H1 (cell line): ENCODE results near the gene BCAS3. TPM values are rescaled to one million over a fixed set of nuclear protein-coding genes. Genes with fewer than 3 reads are reported as not detected.

ENCODE experiments used
- CTCF ChIA-PET: fragments of 300-600 bp; sonication (Branson Sonifier 250); formaldehyde crosslinking; loops from one replicate; lab custom pipeline; 2021; ENCODE audit not compliant: partially characterized antibody; lab: Charles Lee
- POLR2A ChIA-PET: fragments of 300-600 bp; sonication (Branson Sonifier 250); formaldehyde crosslinking; loops from one replicate; lab custom pipeline; 2021; ENCODE audit warnings: inconsistent platforms; ENCODE audit not compliant: partially characterized antibody; lab: Charles Lee
- DNase-seq, 2 experiments: peaks; one replicate each; pipeline versions ENCODE4 v3.0.0 to v3.0.0-alpha.2; 2010 to 2022; ENCODE audit warnings: low spot score in 2 of 2, low read depth in 1 of 2, mixed read lengths in 1 of 2
- FAIRE-seq: peaks from 2 replicates; lab custom pipeline; 2011; peaks lifted over from hg19 to GRCh38; lab: Jason Lieb, UNC
- H2AFZ ChIP-seq: 2 replicates; pipeline ENCODE4 v1.8.1; 2012; ENCODE audit warnings: low read length, inconsistent platforms
- H2AK5ac ChIP-seq: 2 replicates; pipeline ENCODE4 v1.6.1; 2013; ENCODE audit warnings: low read depth, low read length
- H2BK120ac ChIP-seq: replicated peaks from 2 replicates; pipeline ENCODE3; 2013; ENCODE audit warnings: low read depth, low read length, inconsistent platforms
- H2BK12ac ChIP-seq: 2 replicates; pipeline ENCODE4 v1.6.1; 2013; ENCODE audit warnings: low read depth, low read length
- H2BK15ac ChIP-seq: 2 replicates; pipeline ENCODE4 v1.6.1; 2013; ENCODE audit warnings: low read length
- H2BK20ac ChIP-seq: 2 replicates; pipeline ENCODE4 v1.6.1; 2013; ENCODE audit warnings: low read length
- H2BK5ac ChIP-seq: 2 replicates; pipeline ENCODE4 v1.6.1; 2013; ENCODE audit warnings: low read depth, low read length
- H3K14ac ChIP-seq: 2 replicates; pipeline ENCODE4 v1.6.1; 2013; ENCODE audit warnings: inconsistent platforms; ENCODE audit not compliant: insufficient read length
- H3K18ac ChIP-seq: 2 replicates; pipeline ENCODE4 v1.6.1; 2013; ENCODE audit warnings: low read length; ENCODE audit errors: extremely low read depth
- H3K23ac ChIP-seq: 2 replicates; pipeline ENCODE4 v1.6.1; 2013; ENCODE audit warnings: inconsistent platforms; ENCODE audit not compliant: insufficient read length
- H3K23me2 ChIP-seq: 2 replicates; pipeline ENCODE4 v1.6.1; 2013; ENCODE audit warnings: low read depth, low read length
- H3K27ac ChIP-seq: 2 replicates; pipeline ENCODE4 v1.6.1; 2011; ENCODE audit warnings: low read depth, low read length, inconsistent platforms
- H3K27me3 ChIP-seq, 4 experiments: replicated peaks in 1 of 4; 1 replicate in 1 of 4; 2 replicates in 3 of 4; pipeline versions ENCODE4 v1.6.1 to v1.8.1; 2011 to 2013; ENCODE audit warnings: low read length in 3 of 4, mild to moderate bottlenecking in 3 of 4, inconsistent platforms in 2 of 4, mixed read lengths in 2 of 4, moderate library complexity in 1 of 4; ENCODE audit not compliant: control insufficient read depth in 3 of 4, insufficient read depth in 3 of 4; ENCODE audit errors: extremely low read depth in 1 of 4
- H3K36me3 ChIP-seq, 4 experiments: 2 replicates each; pipeline versions ENCODE4 v1.6.1 to v1.8.1; 2011 to 2013; ENCODE audit warnings: mild to moderate bottlenecking in 4 of 4, low read length in 3 of 4, moderate library complexity in 2 of 4, control low read depth in 1 of 4, inconsistent platforms in 1 of 4; ENCODE audit not compliant: insufficient read depth in 4 of 4, control insufficient read depth in 2 of 4
- H3K4ac ChIP-seq: replicated peaks from 2 replicates; pipeline ENCODE3; 2013; ENCODE audit warnings: low read length, low read depth, mixed read lengths, inconsistent platforms; ENCODE audit not compliant: insufficient read length
- H3K4me1 ChIP-seq, 4 experiments: replicated peaks in 1 of 4; 1 replicate in 1 of 4; 2 replicates in 3 of 4; pipeline versions ENCODE4 v1.6.1 to v1.8.1; 2011 to 2013; ENCODE audit warnings: low read length in 3 of 4, inconsistent platforms in 2 of 4, mixed read lengths in 1 of 4; ENCODE audit not compliant: insufficient read depth in 4 of 4, control insufficient read depth in 3 of 4
- H3K4me2 ChIP-seq, 2 experiments: 2 replicates each; pipeline versions ENCODE4 v1.6.1 to v1.8.1; 2011 to 2013; ENCODE audit warnings: low read depth in 2 of 2, low read length in 2 of 2, control low read depth in 1 of 2, inconsistent platforms in 1 of 2, mild to moderate bottlenecking in 1 of 2; ENCODE audit not compliant: insufficient read depth in 1 of 2
- H3K4me3 ChIP-seq, 4 experiments: fragments of 200-600, 300-600 bp in 1 of 4; sonication (generic), shearing (Covaris generic), sonication (Bioruptor Twin) in 1 of 4; 2 replicates each; pipeline versions ENCODE4 v1.5.1 to v1.8.1; 2011 to 2016; ENCODE audit warnings: low read length in 4 of 4, low read depth in 3 of 4, control low read depth in 2 of 4, inconsistent platforms in 2 of 4, mild to moderate bottlenecking in 2 of 4, mixed read lengths in 1 of 4, moderate library complexity in 1 of 4; ENCODE audit not compliant: insufficient read depth in 2 of 4; ENCODE audit errors: extremely low read depth in 1 of 4
- H3K56ac ChIP-seq: replicated peaks from 2 replicates; pipeline ENCODE3; 2013; ENCODE audit warnings: low read depth, mild to moderate bottlenecking, mixed read lengths, low read length, inconsistent platforms; ENCODE audit not compliant: insufficient read length
- H3K79me1 ChIP-seq: 2 replicates; pipeline ENCODE4 v1.6.1; 2013; ENCODE audit warnings: low read depth, low read length, control low read depth
- H3K79me2 ChIP-seq, 2 experiments: 2 replicates each; pipeline versions ENCODE4 v1.6.1 to v1.8.1; 2012 to 2013; ENCODE audit warnings: low read length in 2 of 2, mild to moderate bottlenecking in 2 of 2, inconsistent platforms in 1 of 2; ENCODE audit not compliant: insufficient read depth in 2 of 2, control insufficient read depth in 1 of 2
- H3K9ac ChIP-seq, 4 experiments: replicated peaks in 1 of 4; 1 replicate in 1 of 4; 2 replicates in 3 of 4; pipeline versions ENCODE4 v1.6.1 to v1.8.1; 2011 to 2013; ENCODE audit warnings: low read depth in 3 of 4, low read length in 3 of 4, control low read depth in 2 of 4, mild to moderate bottlenecking in 2 of 4, moderate library complexity in 2 of 4, inconsistent platforms in 1 of 4; ENCODE audit errors: extremely low read depth in 1 of 4
- H3K9me3 ChIP-seq, 2 experiments: 2 replicates each; pipeline versions ENCODE4 v1.6.1 to v1.8.1; 2012 to 2013; ENCODE audit warnings: mild to moderate bottlenecking in 2 of 2, moderate library complexity in 2 of 2, control low read depth in 1 of 2, inconsistent platforms in 1 of 2, low read depth in 1 of 2, low read length in 1 of 2, mixed read lengths in 1 of 2; ENCODE audit not compliant: insufficient read depth in 2 of 2
- H4K20me1 ChIP-seq, 2 experiments: replicated peaks in 1 of 2; 2 replicates each; pipeline versions ENCODE3 to v1.8.1; 2011 to 2013; ENCODE audit warnings: inconsistent platforms in 2 of 2, low read length in 2 of 2, mild to moderate bottlenecking in 1 of 2; ENCODE audit not compliant: insufficient read depth in 2 of 2, control insufficient read depth in 1 of 2
- H4K5ac ChIP-seq: 2 replicates; pipeline ENCODE4 v1.6.1; 2013; ENCODE audit warnings: low read length, low read depth, mixed read lengths, inconsistent platforms; ENCODE audit not compliant: insufficient read length
- H4K8ac ChIP-seq: 2 replicates; pipeline ENCODE4 v1.8.0; 2013; ENCODE audit warnings: mild to moderate bottlenecking, moderate library complexity, low read length, inconsistent platforms; ENCODE audit not compliant: insufficient read depth; ENCODE audit errors: extremely low read depth
- H4K91ac ChIP-seq: replicated peaks from 2 replicates; pipeline ENCODE3; 2013; ENCODE audit warnings: low read length, mixed read lengths, inconsistent platforms; ENCODE audit not compliant: insufficient read length
- CBX8 ChIP-seq: fragments of 300-800, 300-1000 bp; sonication (generic); IDR thresholded peaks from 2 replicates; pipeline ENCODE4 v1.7.1; 2016; ENCODE audit warnings: low read depth, low read length, borderline replicate concordance
- CHD1 ChIP-seq: IDR thresholded peaks from 2 replicates; pipeline ENCODE4 v1.6.1; 2012; ENCODE audit warnings: low read depth, low read length, improper control_type of control experiment
- CHD2 ChIP-seq: IDR thresholded peaks from 2 replicates; pipeline ENCODE4 v1.6.1; 2012; ENCODE audit warnings: low read length, improper control_type of control experiment
- FOSL1 ChIP-seq: IDR thresholded peaks from 2 replicates; pipeline ENCODE4 v1.6.1; 2011; ENCODE audit warnings: mild to moderate bottlenecking, low read depth, low read length, moderate library complexity; ENCODE audit not compliant: insufficient read depth
- GTF2F1 ChIP-seq: IDR thresholded peaks from 2 replicates; pipeline ENCODE4 v1.6.1; 2012; ENCODE audit warnings: low read depth, low read length, improper control_type of control experiment, borderline replicate concordance
- HDAC2 ChIP-seq, 2 experiments: fragments of 300-600 bp in 1 of 2; sonication (generic) in 1 of 2; IDR thresholded peaks; 2 replicates each; pipeline ENCODE4 v1.6.1; 2011 to 2012; ENCODE audit warnings: low read depth in 2 of 2, low read length in 2 of 2, mild to moderate bottlenecking in 2 of 2, moderate library complexity in 2 of 2, borderline replicate concordance in 1 of 2, inconsistent platforms in 1 of 2
- KDM5A ChIP-seq: fragments of 200-600 bp; IDR thresholded peaks from 2 replicates; pipeline ENCODE4 v1.7.1; 2012; ENCODE audit warnings: mild to moderate bottlenecking, low read length, inconsistent platforms, mixed read lengths
- POLR2A ChIP-seq, 2 experiments: IDR thresholded peaks; 1 replicate in 1 of 2; 2 replicates in 1 of 2; pipeline ENCODE4 v1.6.1; 2011; ENCODE audit warnings: low read depth in 2 of 2, low read length in 2 of 2, mild to moderate bottlenecking in 2 of 2; ENCODE audit errors: control extremely low read depth in 1 of 2
- RBBP5 ChIP-seq: IDR thresholded peaks from 2 replicates; pipeline ENCODE4 v1.7.1; 2012; ENCODE audit warnings: low read depth, mild to moderate bottlenecking, inconsistent platforms, low read length, moderate library complexity, borderline replicate concordance
- SIRT6 ChIP-seq: IDR thresholded peaks from one replicate; pipeline ENCODE4 v1.7.1; 2012; ENCODE audit warnings: low read length, inconsistent platforms
- SP2 ChIP-seq: IDR thresholded peaks from 2 replicates; pipeline ENCODE4 v1.6.1; 2012; ENCODE audit warnings: mild to moderate bottlenecking, low read length, inconsistent platforms
- TAF1 ChIP-seq: IDR thresholded peaks from 2 replicates; pipeline ENCODE4 v1.6.1; 2011; ENCODE audit warnings: mild to moderate bottlenecking, low read depth, low read length
- whole genome bisulfite sequencing, 2 experiments: shearing (Covaris generic) in 1 of 2; methylation state at CpG; one replicate each; pipeline versions ENCODE4 v1.1.6 to v1.1.7; 2013 to 2015; ENCODE audit warnings: low lambda C conversion rate in 2 of 2, mixed read lengths in 2 of 2, inconsistent platforms in 1 of 2, low coverage in 1 of 2, missing lambda C conversion rate in 1 of 2; ENCODE audit not compliant: insufficient replicate concordance in 2 of 2, insufficient coverage in 1 of 2, insufficient read length in 1 of 2; ENCODE audit errors: extremely low coverage in 1 of 2, missing lambda C conversion rate in 1 of 2; 5-methylcytosine and 5-hydroxymethylcytosine counted together
- polyA plus RNA-seq, 7 experiments: library from polyadenylated mRNA; depleted of rRNA in 3 of 7; stranded (reverse) in 5 of 7; unstranded in 2 of 7; fragments of >200 nt in 5 of 7; fragments of 200-250 nt in 2 of 7; gene quantifications; 1 replicate in 5 of 7; 2 replicates in 1 of 7; 4 replicates in 1 of 7; pipeline versions ENCODE4 v1.2.1 to v1.2.3, GENCODE V29; 2011 to 2013; ENCODE audit warnings: missing spikeins in 2 of 7, mixed read lengths in 2 of 7
- total RNA-seq: library from RNA; stranded (reverse); fragmentation: NEBNext Ultra II Directional; extraction: Animal tissue kit (Norgen Biotek cat#: 25700); gene quantifications from 2 replicates; pipeline ENCODE4 v1.2.1, GENCODE V29; 2021
- TF ChIP-seq, protein P1 (sequence below): IDR thresholded peaks from 2 replicates; pipeline ENCODE4 v1.6.1; 2012; ENCODE audit warnings: inconsistent platforms
- TF ChIP-seq, protein P2 (sequence below): IDR thresholded peaks from 2 replicates; pipeline ENCODE4 v1.6.1; 2011; ENCODE audit warnings: low read depth, mild to moderate bottlenecking, low read length; ENCODE audit not compliant: insufficient read depth

Gene BCAS3
- total and polyA plus RNA-seq, 2 of the 8 experiments (the other 6 are each of a cell fraction or from before 2014, with no cell fraction given) = 9.9 to 13.3 TPM

DNA sequence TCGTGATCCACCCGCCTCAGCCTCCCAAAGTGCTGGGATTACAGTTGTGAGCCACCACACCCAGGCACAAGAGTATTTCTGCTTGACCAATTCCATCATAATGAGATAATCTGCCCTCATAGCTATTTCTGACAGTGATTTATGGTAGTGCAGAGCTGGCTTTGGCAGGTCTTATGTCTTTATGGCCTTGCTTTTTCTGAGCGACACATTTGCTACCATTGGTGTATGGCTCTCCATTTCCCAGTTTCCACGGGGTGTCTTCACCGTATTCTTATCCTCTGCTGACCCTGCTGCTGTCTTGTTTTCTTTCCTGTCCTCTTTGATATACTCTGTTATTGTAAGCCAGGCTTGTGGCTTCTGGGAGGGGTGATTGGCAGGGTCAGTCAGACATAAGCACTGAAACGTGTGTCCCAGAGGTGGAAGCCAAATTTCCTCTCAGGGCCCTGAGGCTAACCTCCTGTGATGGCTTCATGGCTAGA lies 560.8 kb downstream of the BCAS3 start:
- Histone ChIP-seq H4K91ac (no peak overlapping the region), H3K79me1 (no peaks in the 10 kb centered on the region), H3K27ac (no peak overlapping the region), H3K14ac (no peak overlapping the region), H2AK5ac (no peak overlapping the region), H3K4ac (no peak overlapping the region), H3K9me3 (no peaks in the 10 kb centered on the region), H3K4me2 (no peak overlapping the region), H3K23ac (no peak overlapping the region), H2AFZ (no peak overlapping the region), H3K56ac (no peak overlapping the region), H3K36me3 (no peaks in the 10 kb centered on the region), H2BK20ac (no peak overlapping the region), H3K79me2 (no peaks in the 10 kb centered on the region), H4K8ac (no peak overlapping the region), H2BK5ac (no peak overlapping the region), H2BK120ac (no peak overlapping the region), H3K23me2 (no peaks in the 10 kb centered on the region), H3K4me1 (peaks cover 0 to 2% (median 0%) of the 10 kb centered on the region in 4 experiments; a peak in 2 of 7 replicates), H4K20me1 (no peaks in the 10 kb centered on the region), H2BK12ac (no peak overlapping the region), H3K18ac (no peak overlapping the region), H3K27me3 (no peaks in the 10 kb centered on the region), H3K9ac (no peak overlapping the region), H4K5ac (no peak overlapping the region), H2BK15ac (no peak overlapping the region), H3K4me3 (no peak overlapping the region)
- 91% methylated on average over 6 of the region's 6 CpGs; no CpG with 5 or more reads in 1 of the 2 experiments for WGBS, 2 experiments
- DNase-seq (no peak), FAIRE-seq (no peak)
- ChIA-PET CTCF (no interaction called here), POLR2A (no interaction called here)
- no peak for TF ChIP-seq GTF2F1
- TF ChIP-seq SIRT6 = no peak
- TF ChIP-seq SP2 = no peak
- TF ChIP-seq CBX8 = no peak
- TF ChIP-seq, protein P1, sequence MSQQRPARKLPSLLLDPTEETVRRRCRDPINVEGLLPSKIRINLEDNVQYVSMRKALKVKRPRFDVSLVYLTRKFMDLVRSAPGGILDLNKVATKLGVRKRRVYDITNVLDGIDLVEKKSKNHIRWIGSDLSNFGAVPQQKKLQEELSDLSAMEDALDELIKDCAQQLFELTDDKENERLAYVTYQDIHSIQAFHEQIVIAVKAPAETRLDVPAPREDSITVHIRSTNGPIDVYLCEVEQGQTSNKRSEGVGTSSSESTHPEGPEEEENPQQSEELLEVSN = no peak
- TF ChIP-seq TAF1 = no peak
- TF ChIP-seq CHD2 = no peak
- TF ChIP-seq, protein P2, sequence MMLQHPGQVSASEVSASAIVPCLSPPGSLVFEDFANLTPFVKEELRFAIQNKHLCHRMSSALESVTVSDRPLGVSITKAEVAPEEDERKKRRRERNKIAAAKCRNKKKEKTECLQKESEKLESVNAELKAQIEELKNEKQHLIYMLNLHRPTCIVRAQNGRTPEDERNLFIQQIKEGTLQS = no peak
- TF ChIP-seq HDAC2 (IDR thresholded peaks at IDR 0.05; ENCODE audit: borderline replicate concordance in 1 of 2, low read depth in 2 of 2, low read length in 2 of 2) = no peak
- TF ChIP-seq FOSL1 = no peak
- TF ChIP-seq POLR2A (IDR thresholded peaks at IDR 0.05; ENCODE audit: control extremely low read depth in 1 of 2, low read depth in 2 of 2, low read length in 2 of 2) = no peak
- no peak for TF ChIP-seq KDM5A
- TF ChIP-seq CHD1 = no peak
- TF ChIP-seq RBBP5 = no peak
